Endothelial cell (in vitro differentiated cells): ENCODE results near the gene B3GALT2. TPM values are rescaled to one million over a fixed set of nuclear protein-coding genes. Genes with fewer than 3 reads are reported as not detected.

ENCODE experiments used
- DNase-seq: peaks from one replicate; pipeline ENCODE4 v3.0.0; 2021; ENCODE audit warnings: low spot score
- H3K27ac Mint-ChIP-seq: one replicate; pipeline ENCODE4 v1.8.0; 2021; ENCODE audit warnings: mixed read lengths, inconsistent platforms; ENCODE audit not compliant: unreplicated experiment
- H3K27me3 Mint-ChIP-seq: one replicate; pipeline ENCODE4 v1.8.0; 2021; ENCODE audit warnings: mild to moderate bottlenecking, moderate library complexity, mixed read lengths, inconsistent platforms; ENCODE audit not compliant: unreplicated experiment
- H3K36me3 Mint-ChIP-seq: one replicate; pipeline ENCODE4 v1.8.0; 2021; ENCODE audit warnings: mild to moderate bottlenecking, low read depth, mixed read lengths, inconsistent platforms; ENCODE audit not compliant: unreplicated experiment
- H3K4me1 Mint-ChIP-seq: one replicate; pipeline ENCODE4 v1.8.0; 2021; ENCODE audit warnings: mild to moderate bottlenecking, mixed read lengths, inconsistent platforms; ENCODE audit not compliant: unreplicated experiment
- H3K4me3 Mint-ChIP-seq: one replicate; pipeline ENCODE4 v1.8.0; 2021; ENCODE audit warnings: mild to moderate bottlenecking, mixed read lengths, inconsistent platforms; ENCODE audit not compliant: unreplicated experiment
- H3K9me3 Mint-ChIP-seq: one replicate; pipeline ENCODE4 v1.8.0; 2021; ENCODE audit warnings: mixed read lengths, inconsistent platforms; ENCODE audit not compliant: unreplicated experiment
- CTCF ChIP-seq: fragments of 200-600 bp; sonication (generic); IDR thresholded peaks from one replicate; pipeline ENCODE4 v1.5.0; 2021; ENCODE audit warnings: antibody characterized with exemption; ENCODE audit not compliant: unreplicated experiment
- total RNA-seq: library from RNA; stranded (reverse); fragmentation: NEBNext Ultra II Directional; extraction: Animal tissue kit (Norgen Biotek cat#: 25700); gene quantifications from one replicate; pipeline ENCODE4 v1.2.1, GENCODE V29; 2021; ENCODE audit not compliant: unreplicated experiment

B3GALT2 gene
- total RNA-seq, 1 donor from 2014 or later: 0.10 TPM

- Mint-ChIP-seq H3K4me3 (no peak overlapping the region), H3K27ac (no peak overlapping the region), H3K36me3 (peaks cover 58% of the 10 kb centered on the region), H3K27me3 (peaks cover 2% of the 10 kb centered on the region), H3K9me3 (no peaks in the 10 kb centered on the region), H3K4me1 (peaks cover 20% of the 10 kb centered on the region)
- no peak for DNase-seq
- TF ChIP-seq CTCF: no peak
These were observed 25.1 kb upstream of the B3GALT2 start for GRCh38 chr1:193211539-193211938.

- Mint-ChIP-seq H3K4me1 (peaks cover 15% of the 10 kb centered on the region), H3K27ac (no peak overlapping the region), H3K4me3 (no peak overlapping the region), H3K36me3 (peaks cover 58% of the 10 kb centered on the region), H3K9me3 (peaks cover 3% of the 10 kb centered on the region), H3K27me3 (peaks cover 2% of the 10 kb centered on the region)
- no peak for DNase-seq
- no peak for TF ChIP-seq CTCF
These were observed 24.6 kb upstream of the B3GALT2 start for GRCh38 chr1:193210996-193211395.

- no peak for TF ChIP-seq CTCF
- H3K4me1 Mint-ChIP-seq: peaks cover 2% of the 10 kb centered on the region
- H3K9me3 Mint-ChIP-seq: no peaks in the 10 kb centered on the region
- peaks cover 1% of the 10 kb centered on the region for H3K27me3 Mint-ChIP-seq
- DNase-seq: no peak
- H3K4me3 Mint-ChIP-seq: no peak overlapping the region
- no peak overlapping the region for H3K27ac Mint-ChIP-seq
- H3K36me3 Mint-ChIP-seq: peaks cover 8% of the 10 kb centered on the region
These were observed 14.6 kb upstream of the B3GALT2 start for GRCh38 chr1:193201021-193201420.

GRCh38 chr1:193199940-193200339 lies 13.5 kb upstream of the B3GALT2 start:
- Mint-ChIP-seq H3K36me3 (no peaks in the 10 kb centered on the region), H3K27me3 (no peaks in the 10 kb centered on the region), H3K4me3 (no peak overlapping the region), H3K9me3 (no peaks in the 10 kb centered on the region), H3K27ac (no peak overlapping the region), H3K4me1 (no peaks in the 10 kb centered on the region)
- DNase-seq: no peak
- no peak for TF ChIP-seq CTCF

DNA sequence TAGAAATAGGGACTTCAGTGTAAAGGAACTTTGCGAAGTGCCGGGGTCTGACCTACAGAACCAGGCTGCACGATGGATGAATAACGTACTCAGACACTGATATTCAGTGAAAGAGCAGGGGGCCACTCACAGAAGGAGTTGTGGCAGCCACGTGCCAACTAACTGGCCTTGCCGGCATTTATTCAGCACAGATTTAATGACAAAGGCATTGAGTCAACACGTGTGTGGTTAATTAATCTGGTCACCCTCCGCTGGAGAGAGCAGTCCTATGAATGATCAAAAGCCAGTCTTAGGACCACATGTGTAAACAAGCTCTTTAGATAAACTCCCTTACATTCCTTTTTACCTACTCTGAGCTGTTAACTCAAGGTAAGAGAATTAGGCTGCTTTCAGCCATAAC lies 6.2 kb upstream of the B3GALT2 start:
- no peak for TF ChIP-seq CTCF
- Mint-ChIP-seq H3K4me1 (no peaks in the 10 kb centered on the region), H3K4me3 (no peak overlapping the region), H3K9me3 (peaks cover 4% of the 10 kb centered on the region), H3K36me3 (peaks cover 15% of the 10 kb centered on the region), H3K27me3 (no peaks in the 10 kb centered on the region), H3K27ac (no peak overlapping the region)
- DNase-seq: no peak
